HG02970 (cell line): ENCODE measurements around the gene DMAC2L.
"Not testable (repeated sequence)": the region's sequence is repeated elsewhere in the genome, so short reads cannot be mapped to it uniquely, and the experiment has no call there.

Source experiments
- ATAC-seq: cut with Tn5 transposase; IDR thresholded peaks from one replicate; pipeline ENCODE4 v1.9.1; 2021; ENCODE audit warnings: mild to moderate bottlenecking, moderate library complexity, moderate number of reproducible peaks; ENCODE audit not compliant: unreplicated experiment, low FRiP score

The DMAC2L gene

GRCh38 chr14:50353126-50353525 is 41.0 kb downstream of the DMAC2L start:
- no peak for ATAC-seq

GRCh38 chr14:50354527-50354926 is 42.4 kb downstream of the DMAC2L start:
- no peak for ATAC-seq

- ATAC-seq: no peak
Observed at GRCh38 chr14:50355692-50356091, 43.6 kb downstream of the DMAC2L start.

GRCh38 chr14:50356283-50356682 is 44.2 kb downstream of the DMAC2L start:
- ATAC-seq: not testable (repeated sequence)

GRCh38 chr14:50357124-50357523 is 45.0 kb downstream of the DMAC2L start:
- no peak for ATAC-seq

GRCh38 chr14:50357753-50358395 is 45.8 kb downstream of the DMAC2L start:
- ATAC-seq: no peak

GRCh38 chr14:50359631-50360030 is 47.5 kb downstream of the DMAC2L start:
- ATAC-seq: no peak

GRCh38 chr14:50360093-50360492 is 48.0 kb downstream of the DMAC2L start:
- no peak for ATAC-seq

- ATAC-seq: no peak
Observed at GRCh38 chr14:50360851-50361250, 48.7 kb downstream of the DMAC2L start.

- not testable (repeated sequence) for ATAC-seq
Observed at GRCh38 chr14:50361473-50362403, 49.6 kb downstream of the DMAC2L start.

- peak; percentile 11 for ATAC-seq
Observed at GRCh38 chr14:50362764-50363713, 50.9 kb downstream of the DMAC2L start.

GRCh38 chr14:50363714-50364111 is 51.6 kb downstream of the DMAC2L start:
- peak; percentile 86 for ATAC-seq

- ATAC-seq: no peak
Observed at GRCh38 chr14:50364792-50365191, 52.7 kb downstream of the DMAC2L start.

GRCh38 chr14:50365572-50365971 is 53.4 kb downstream of the DMAC2L start:
- not testable (repeated sequence) for ATAC-seq

GRCh38 chr14:50366115-50366514 is 54.0 kb downstream of the DMAC2L start:
- no peak for ATAC-seq

GRCh38 chr14:50366589-50366988 is 54.5 kb downstream of the DMAC2L start:
- no peak for ATAC-seq

- no peak for ATAC-seq
Observed at GRCh38 chr14:50371546-50371945, 59.4 kb downstream of the DMAC2L start.

- no peak for ATAC-seq
Observed at GRCh38 chr14:50373959-50374358, 61.8 kb downstream of the DMAC2L start.

- no peak for ATAC-seq
Observed at GRCh38 chr14:50375760-50376159, 63.6 kb downstream of the DMAC2L start.
